Mesenchymal stem cell (in vitro differentiated cells and primary cell): ENCODE results near the gene HCN1.

Source experiments
- DNase-seq: peaks from one replicate; pipeline ENCODE4 v3.0.0-alpha.2; 2013
- H2AFZ ChIP-seq: one replicate; pipeline ENCODE4 v1.6.1; 2013; ENCODE audit warnings: low read depth, mild to moderate bottlenecking, control low read depth, inconsistent platforms, low read length, moderate library complexity
- H2AK5ac ChIP-seq: 2 replicates; pipeline ENCODE4 v1.6.1; 2013; ENCODE audit warnings: low read length, moderate library complexity, mild to moderate bottlenecking, inconsistent platforms; ENCODE audit not compliant: severe bottlenecking
- H2BK120ac ChIP-seq: one replicate; pipeline ENCODE4 v1.6.1; 2013; ENCODE audit warnings: low read depth, mild to moderate bottlenecking, inconsistent platforms, low read length, moderate library complexity
- H2BK12ac ChIP-seq, 2 experiments: one replicate each; pipeline ENCODE4 v1.6.1; 2013; ENCODE audit warnings: inconsistent platforms in 2 of 2, low read length in 2 of 2, mild to moderate bottlenecking in 2 of 2, moderate library complexity in 2 of 2, control low read depth in 1 of 2
- H2BK15ac ChIP-seq: one replicate; pipeline ENCODE4 v1.6.1; 2013; ENCODE audit warnings: mild to moderate bottlenecking, low read depth, inconsistent platforms; ENCODE audit not compliant: poor library complexity, severe bottlenecking
- H2BK5ac ChIP-seq: 2 replicates; pipeline ENCODE4 v1.6.1; 2013; ENCODE audit warnings: low read depth, mild to moderate bottlenecking, low read length, control low read depth, inconsistent platforms; ENCODE audit not compliant: poor library complexity, severe bottlenecking
- H3K14ac ChIP-seq, 2 experiments: one replicate each; pipeline ENCODE4 v1.6.1; 2013; ENCODE audit warnings: inconsistent platforms in 2 of 2, low read length in 2 of 2, control low read depth in 1 of 2, mild to moderate bottlenecking in 1 of 2, moderate library complexity in 1 of 2
- H3K18ac ChIP-seq, 2 experiments: one replicate each; pipeline ENCODE4 v1.6.1; 2013; ENCODE audit warnings: inconsistent platforms in 2 of 2, low read length in 2 of 2, control low read depth in 1 of 2, low read depth in 1 of 2, mild to moderate bottlenecking in 1 of 2
- H3K23ac ChIP-seq, 2 experiments: one replicate each; pipeline ENCODE4 v1.6.1; 2013; ENCODE audit warnings: inconsistent platforms in 2 of 2, low read length in 2 of 2, mild to moderate bottlenecking in 2 of 2, moderate library complexity in 2 of 2, control low read depth in 1 of 2
- H3K27ac ChIP-seq: 2 replicates; pipeline ENCODE4 v1.5.1; 2013; ENCODE audit warnings: mild to moderate bottlenecking, moderate library complexity, low read length, control low read depth, inconsistent platforms; ENCODE audit not compliant: poor library complexity, severe bottlenecking
- H3K27me3 ChIP-seq, 2 experiments: 2 replicates each; pipeline versions ENCODE4 v1.6.1 to v1.7.0; 2013; ENCODE audit warnings: low read length in 2 of 2, mild to moderate bottlenecking in 2 of 2, moderate library complexity in 2 of 2, control low read depth in 1 of 2, inconsistent platforms in 1 of 2; ENCODE audit not compliant: control insufficient read depth in 1 of 2, insufficient read depth in 1 of 2
- H3K36me3 ChIP-seq, 2 experiments: 2 replicates each; pipeline versions ENCODE4 v1.6.1 to v1.7.0; 2013; ENCODE audit warnings: low read length in 2 of 2, control low read depth in 1 of 2, inconsistent platforms in 1 of 2, low read depth in 1 of 2, mild to moderate bottlenecking in 1 of 2; ENCODE audit not compliant: insufficient read depth in 2 of 2, control insufficient read depth in 1 of 2
- H3K4ac ChIP-seq, 2 experiments: one replicate each; pipeline ENCODE4 v1.6.1; 2013; ENCODE audit warnings: inconsistent platforms in 2 of 2, low read length in 2 of 2, mild to moderate bottlenecking in 2 of 2, moderate library complexity in 2 of 2, control low read depth in 1 of 2, low read depth in 1 of 2
- H3K4me1 ChIP-seq: 2 replicates; pipeline ENCODE4 v1.6.1; 2013; ENCODE audit warnings: low read depth, low read length, control low read depth; ENCODE audit not compliant: control insufficient read depth, insufficient read depth
- H3K4me2 ChIP-seq: 2 replicates; pipeline ENCODE4 v1.6.1; 2013; ENCODE audit warnings: low read length, mild to moderate bottlenecking, inconsistent platforms; ENCODE audit not compliant: poor library complexity, severe bottlenecking
- H3K4me3 ChIP-seq, 2 experiments: 2 replicates each; pipeline versions ENCODE4 v1.5.1 to v1.7.0; 2013; ENCODE audit warnings: low read length in 2 of 2, mild to moderate bottlenecking in 2 of 2, control low read depth in 1 of 2, low read depth in 1 of 2; ENCODE audit not compliant: insufficient read depth in 1 of 2
- H3K79me1 ChIP-seq: replicated peaks from 2 replicates; pipeline ENCODE4 v1.6.1; 2013; ENCODE audit warnings: mild to moderate bottlenecking, control low read depth, low read length, inconsistent platforms; ENCODE audit not compliant: poor library complexity, severe bottlenecking
- H3K9ac ChIP-seq: 2 replicates; pipeline ENCODE4 v1.7.0; 2013; ENCODE audit warnings: mild to moderate bottlenecking, low read length, moderate library complexity
- H3K9me3 ChIP-seq: 2 replicates; pipeline ENCODE4 v1.7.0; 2013; ENCODE audit warnings: mild to moderate bottlenecking, low read length; ENCODE audit not compliant: control insufficient read depth
- H4K8ac ChIP-seq: one replicate; pipeline ENCODE4 v1.6.1; 2013; ENCODE audit warnings: inconsistent platforms, mild to moderate bottlenecking, low read length, moderate library complexity
- H4K91ac ChIP-seq: one replicate; pipeline ENCODE4 v1.6.1; 2013; ENCODE audit warnings: mild to moderate bottlenecking, low read length, inconsistent platforms
- WGBS: methylation state at CpG from one replicate; pipeline ENCODE4 v1.1.7; 2013; ENCODE audit warnings: mixed read lengths; 5-methylcytosine and 5-hydroxymethylcytosine counted together

HCN1 gene

DNA sequence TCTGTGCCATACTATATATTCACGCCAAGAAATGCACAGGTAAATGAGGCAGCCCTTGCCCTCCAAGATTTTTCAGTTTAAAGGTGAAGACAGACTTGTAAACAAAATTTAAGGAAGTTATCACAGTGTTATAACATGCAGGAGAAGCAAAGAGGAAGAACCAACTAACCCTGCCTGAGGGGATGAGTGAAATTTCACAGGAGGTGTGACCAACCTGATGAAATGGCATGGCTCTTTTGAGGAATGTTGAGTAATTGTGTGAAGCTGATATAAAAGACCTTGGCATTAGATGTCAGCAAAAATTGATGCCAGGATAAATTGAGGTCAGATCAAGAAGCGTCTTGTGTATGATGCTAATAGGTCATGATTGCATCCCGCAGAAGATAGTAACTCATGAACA lies 86.5 kb downstream of the HCN1 start:
- no peak overlapping the region for H3K18ac ChIP-seq
- no peak overlapping the region for H4K91ac ChIP-seq
- H3K4me2 ChIP-seq = no peak overlapping the region
- no peak overlapping the region for H3K14ac ChIP-seq
- no peaks in the 10 kb centered on the region for H3K79me1 ChIP-seq
- no peak overlapping the region for H4K8ac ChIP-seq
- H2BK120ac ChIP-seq = no peak overlapping the region
- no peak overlapping the region for H2BK5ac ChIP-seq
- H3K4me3 ChIP-seq = no peak overlapping the region
- no peak overlapping the region for H3K4ac ChIP-seq
- no peaks in the 10 kb centered on the region for H3K36me3 ChIP-seq
- H2AFZ ChIP-seq = no peak overlapping the region
- H3K23ac ChIP-seq = no peak overlapping the region
- H2AK5ac ChIP-seq = no peak overlapping the region
- H3K9ac ChIP-seq = no peak overlapping the region
- no peak for DNase-seq
- no peak overlapping the region for H2BK12ac ChIP-seq
- 97% methylated on average over 3 of the region's 3 CpGs for WGBS
- H2BK15ac ChIP-seq = no peak overlapping the region
- H3K27me3 ChIP-seq = no peaks in the 10 kb centered on the region
- H3K4me1 ChIP-seq = no peaks in the 10 kb centered on the region
- H3K9me3 ChIP-seq = no peaks in the 10 kb centered on the region
- H3K27ac ChIP-seq = no peak overlapping the region

DNA sequence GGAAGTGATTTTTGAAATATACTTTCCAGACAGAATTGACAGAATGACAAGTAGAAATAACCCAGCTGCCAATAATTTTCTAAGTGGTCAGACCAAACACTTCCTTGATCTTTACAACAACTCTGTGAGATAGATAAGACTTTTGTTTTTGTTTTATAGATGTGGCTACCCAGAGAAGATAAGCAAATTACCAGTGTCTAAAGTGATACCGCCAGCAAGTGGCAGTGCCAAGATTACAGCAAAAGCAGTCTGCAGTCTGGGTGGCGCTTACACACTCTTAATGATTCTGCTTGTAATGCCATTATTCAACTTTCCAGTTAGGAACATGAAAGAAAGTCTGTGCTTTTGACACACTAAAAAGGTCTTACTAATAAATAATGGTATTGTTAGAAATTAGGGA lies 92.1 kb downstream of the HCN1 start:
- WGBS = 96% methylated on average over 2 of the region's 2 CpGs
- no peaks in the 10 kb centered on the region for H3K27me3 ChIP-seq
- no peak overlapping the region for H3K4ac ChIP-seq
- no peak for DNase-seq
- no peaks in the 10 kb centered on the region for H3K36me3 ChIP-seq
- H3K14ac ChIP-seq = no peak overlapping the region
- H3K4me1 ChIP-seq = no peaks in the 10 kb centered on the region
- H4K91ac ChIP-seq = no peak overlapping the region
- H2BK5ac ChIP-seq = no peak overlapping the region
- H3K79me1 ChIP-seq = no peaks in the 10 kb centered on the region
- H3K27ac ChIP-seq = no peak overlapping the region
- no peaks in the 10 kb centered on the region for H3K9me3 ChIP-seq
- H3K18ac ChIP-seq = no peak overlapping the region
- H3K4me3 ChIP-seq = no peak overlapping the region
- H2AFZ ChIP-seq = no peak overlapping the region
- no peak overlapping the region for H3K9ac ChIP-seq
- H2BK15ac ChIP-seq = no peak overlapping the region
- H2AK5ac ChIP-seq = no peak overlapping the region
- no peak overlapping the region for H2BK12ac ChIP-seq
- H2BK120ac ChIP-seq = no peak overlapping the region
- no peak overlapping the region for H3K23ac ChIP-seq
- no peak overlapping the region for H3K4me2 ChIP-seq
- H4K8ac ChIP-seq = no peak overlapping the region

DNA sequence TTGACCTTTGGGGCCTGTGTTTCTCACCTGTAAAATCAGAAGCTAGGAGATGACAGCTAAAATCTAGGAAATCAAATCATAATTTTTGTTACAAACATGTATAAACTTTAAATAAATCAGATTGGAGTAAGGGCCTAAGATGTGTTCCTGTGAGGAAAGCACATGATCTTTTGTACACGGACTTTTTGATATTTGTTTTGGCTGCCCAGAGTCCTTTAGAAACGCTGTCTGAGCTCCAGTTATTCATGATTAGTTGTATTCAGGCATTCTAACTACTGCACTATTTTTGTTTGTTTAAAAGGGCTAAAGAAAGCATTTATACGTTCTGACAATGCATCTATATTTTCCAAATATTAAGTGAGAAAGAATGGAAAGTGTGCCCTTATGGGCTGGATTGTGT lies 94.8 kb downstream of the HCN1 start:
- no peak overlapping the region for H3K4me3 ChIP-seq
- no peaks in the 10 kb centered on the region for H3K9me3 ChIP-seq
- no peak overlapping the region for H4K8ac ChIP-seq
- no peak overlapping the region for H3K18ac ChIP-seq
- no peak overlapping the region for H2BK5ac ChIP-seq
- no peak overlapping the region for H3K4me2 ChIP-seq
- H3K23ac ChIP-seq = no peak overlapping the region
- no peaks in the 10 kb centered on the region for H3K79me1 ChIP-seq
- no peaks in the 10 kb centered on the region for H3K27me3 ChIP-seq
- H4K91ac ChIP-seq = no peak overlapping the region
- H2BK120ac ChIP-seq = no peak overlapping the region
- H3K9ac ChIP-seq = no peak overlapping the region
- H3K27ac ChIP-seq = no peak overlapping the region
- WGBS = 64% methylated on average over 2 of the region's 3 CpGs
- no peak overlapping the region for H2AFZ ChIP-seq
- H2BK12ac ChIP-seq = no peak overlapping the region
- no peak overlapping the region for H3K4ac ChIP-seq
- no peak overlapping the region for H3K14ac ChIP-seq
- no peaks in the 10 kb centered on the region for H3K4me1 ChIP-seq
- H2AK5ac ChIP-seq = no peak overlapping the region
- no peak overlapping the region for H2BK15ac ChIP-seq
- no peak for DNase-seq
- H3K36me3 ChIP-seq = no peaks in the 10 kb centered on the region

DNA sequence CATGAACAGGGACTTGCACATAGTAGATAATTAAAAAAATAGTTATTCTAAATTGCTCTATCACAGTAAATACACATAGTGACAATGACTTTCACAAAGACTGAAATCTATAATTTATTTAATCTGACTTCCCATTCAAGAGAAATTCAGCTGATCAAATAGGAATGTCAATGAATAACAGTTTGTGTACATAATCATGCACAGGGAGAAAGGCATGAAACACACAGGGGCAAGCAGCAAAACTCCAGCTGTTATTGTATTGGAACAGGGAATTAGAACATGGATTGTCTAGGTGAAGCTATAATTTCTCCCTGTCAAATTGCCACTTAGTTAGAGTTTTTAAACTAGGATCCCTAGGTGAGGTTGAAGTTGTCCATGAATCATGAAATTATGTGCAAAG lies 99.9 kb downstream of the HCN1 start:
- no peak overlapping the region for H3K4me2 ChIP-seq
- H3K4me1 ChIP-seq = no peaks in the 10 kb centered on the region
- H3K4me3 ChIP-seq = no peak overlapping the region
- H4K91ac ChIP-seq = no peak overlapping the region
- no peak overlapping the region for H3K4ac ChIP-seq
- no peak overlapping the region for H4K8ac ChIP-seq
- H2AK5ac ChIP-seq = no peak overlapping the region
- no peak for DNase-seq
- H3K27me3 ChIP-seq = no peaks in the 10 kb centered on the region
- no peak overlapping the region for H2BK12ac ChIP-seq
- H3K9ac ChIP-seq = no peak overlapping the region
- no peak overlapping the region for H2AFZ ChIP-seq
- H3K27ac ChIP-seq = no peak overlapping the region
- H3K79me1 ChIP-seq = no peaks in the 10 kb centered on the region
- no peaks in the 10 kb centered on the region for H3K36me3 ChIP-seq
- H2BK120ac ChIP-seq = no peak overlapping the region
- H3K9me3 ChIP-seq = no peaks in the 10 kb centered on the region
- no peak overlapping the region for H2BK5ac ChIP-seq
- H3K18ac ChIP-seq = no peak overlapping the region
- H3K14ac ChIP-seq = no peak overlapping the region
- no peak overlapping the region for H3K23ac ChIP-seq
- H2BK15ac ChIP-seq = no peak overlapping the region
